CD4-positive, CD25-positive, alpha-beta regulatory T cell (primary cell): ENCODE results near the gene PLCB1. TPM values are rescaled to one million over a fixed set of nuclear protein-coding genes. Genes with fewer than 3 reads are reported as not detected.

Experiments
- ATAC-seq, 2 donors: fragments of 150-1000 bp; cut with Tn5 transposase; one replicate each; pipeline ENCODE4 v1.10.0; 2021; ENCODE audit warnings: low read depth in 2 of 2, moderate number of reproducible peaks in 2 of 2, moderate library complexity in 1 of 2
- DNase-seq, 3 donors: peaks; one replicate each; pipeline versions ENCODE4 v3.0.0 to v3.0.0-alpha.2; 2012 to 2022; ENCODE audit warnings: mixed read lengths in 1 of 3
- H3K27ac ChIP-seq: one replicate; pipeline ENCODE4 v1.7.0; 2013; ENCODE audit warnings: mild to moderate bottlenecking, low read length; ENCODE audit not compliant: insufficient read depth, poor library complexity, severe bottlenecking
- H3K27me3 ChIP-seq: one replicate; pipeline ENCODE4 v1.7.0; 2013; ENCODE audit warnings: low read length; ENCODE audit not compliant: control insufficient read depth, insufficient read depth
- H3K36me3 ChIP-seq: one replicate; pipeline ENCODE4 v1.7.0; 2013; ENCODE audit warnings: mild to moderate bottlenecking, low read length, moderate library complexity; ENCODE audit not compliant: control insufficient read depth, insufficient read depth
- H3K4me1 ChIP-seq: 2 replicates; pipeline ENCODE4 v1.7.0; 2013; ENCODE audit warnings: mild to moderate bottlenecking, low read length; ENCODE audit not compliant: insufficient read depth, control insufficient read depth, poor library complexity, severe bottlenecking
- H3K4me3 ChIP-seq: one replicate; pipeline ENCODE4 v1.7.0; 2013; ENCODE audit warnings: low read depth, mild to moderate bottlenecking, low read length, moderate library complexity
- H3K9me3 ChIP-seq, 2 experiments: 1 replicate in 1 of 2; 2 replicates in 1 of 2; pipeline ENCODE4 v1.7.0; 2013; ENCODE audit warnings: low read length in 2 of 2, mild to moderate bottlenecking in 1 of 2, moderate library complexity in 1 of 2; ENCODE audit not compliant: control insufficient read depth in 2 of 2
- H3K27ac Mint-ChIP-seq, 3 donors: one replicate each; pipeline ENCODE4 v1.8.0; 2020 to 2022; ENCODE audit warnings: mild to moderate bottlenecking in 3 of 3, mixed read lengths in 3 of 3, moderate library complexity in 2 of 3
- H3K27me3 Mint-ChIP-seq: one replicate; pipeline ENCODE4 v1.8.0; 2022; ENCODE audit warnings: mild to moderate bottlenecking, mixed read lengths
- H3K36me3 Mint-ChIP-seq: one replicate; pipeline ENCODE4 v1.8.0; 2020; ENCODE audit warnings: mixed read lengths
- H3K4me1 Mint-ChIP-seq, 4 donors: one replicate each; pipeline ENCODE4 v1.8.0; 2020 to 2022; ENCODE audit warnings: mixed read lengths in 4 of 4, mild to moderate bottlenecking in 1 of 4
- H3K4me3 Mint-ChIP-seq, 4 donors: one replicate each; pipeline ENCODE4 v1.8.0; 2020 to 2022; ENCODE audit warnings: mild to moderate bottlenecking in 4 of 4, mixed read lengths in 4 of 4, moderate library complexity in 3 of 4
- H3K9me3 Mint-ChIP-seq, 7 donors: one replicate each; pipeline ENCODE4 v1.8.0; 2020 to 2022; ENCODE audit warnings: mixed read lengths in 7 of 7, mild to moderate bottlenecking in 3 of 7, moderate library complexity in 2 of 7
- polyA plus RNA-seq, 4 donors: library from polyadenylated mRNA; unstranded; fragments of 300-500 nt; fragmentation: Illumina TruSeq; gene quantifications; one replicate each; pipeline ENCODE4 v1.2.3, GENCODE V29; 2021
- total RNA-seq: library from RNA; stranded (reverse); gene quantifications from one replicate; pipeline ENCODE4 v1.2.3, GENCODE V29; 2022

The PLCB1 gene
- total and polyA plus RNA-seq, 5 donors from 2014 or later: 0.17 to 1.8 (median 0.44) TPM; not detected in 2

DNA sequence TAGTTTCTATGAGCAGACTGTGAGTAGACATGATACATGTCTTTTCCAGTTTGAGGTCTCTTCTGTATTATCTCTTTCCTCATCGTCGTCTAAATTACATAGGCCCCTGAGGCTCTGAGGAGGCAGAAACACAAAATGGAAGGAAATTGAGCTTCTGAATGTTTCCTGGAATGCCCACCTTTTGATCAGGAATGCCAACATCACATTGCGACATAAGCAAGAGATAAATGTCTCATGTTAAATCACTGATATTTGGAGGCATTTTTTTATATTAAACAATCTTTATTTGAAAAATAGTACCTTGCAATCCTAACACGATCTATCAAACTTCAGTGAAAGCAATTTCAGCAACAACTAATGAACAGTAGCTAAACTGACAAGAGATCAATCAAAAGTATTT, 802.3 kb downstream of the PLCB1 start:
- H3K36me3 Mint-ChIP-seq: no peaks in the 10 kb centered on the region
- Histone ChIP-seq H3K27ac (no peak overlapping the region), H3K36me3 (no peaks in the 10 kb centered on the region), H3K4me1 (no peaks in the 10 kb centered on the region), H3K9me3 (no peaks in the 10 kb centered on the region), H3K27me3 (no peaks in the 10 kb centered on the region), H3K4me3 (no peak overlapping the region)
- no peak overlapping the region for H3K27ac Mint-ChIP-seq
- no peak for ATAC-seq
- peaks cover 0 to 9% (median 4%) of the 10 kb centered on the region in 7 donors for H3K9me3 Mint-ChIP-seq
- H3K4me3 Mint-ChIP-seq: no peak overlapping the region
- no peak for DNase-seq
- no peaks in the 10 kb centered on the region for H3K4me1 Mint-ChIP-seq
- H3K27me3 Mint-ChIP-seq: no peaks in the 10 kb centered on the region

Other genes with a start within 250 kb of the PLCB1 start
- not detected for gene HAO1, start 191.8 kb upstream of the PLCB1 start, total RNA-seq
- gene HAO1, start 191.8 kb upstream of the PLCB1 start, polyA plus RNA-seq: not detected
- gene TMX4, start 112.5 kb upstream of the PLCB1 start, total RNA-seq: 71.7 TPM
- gene TMX4, start 112.5 kb upstream of the PLCB1 start, polyA plus RNA-seq: 100 to 1,000 TPM in 1 of 4 donors, 10 to 100 TPM in 3; 74.8 to 111 (median 93.2) TPM